ENCODE results near the gene APC. TPM values are rescaled to one million over a fixed set of nuclear protein-coding genes. Genes with fewer than 3 reads are reported as not detected.
A peak's percentile ranks its signal among the peaks of the same experiment; 100 is the strongest.
"Not testable (repeated sequence)": the region's sequence is repeated elsewhere in the genome, so short reads cannot be mapped to it uniquely, and the experiment has no call there.

APC gene
- total RNA-seq, 1 donor from 2014 or later, result 423 TPM

DNA sequence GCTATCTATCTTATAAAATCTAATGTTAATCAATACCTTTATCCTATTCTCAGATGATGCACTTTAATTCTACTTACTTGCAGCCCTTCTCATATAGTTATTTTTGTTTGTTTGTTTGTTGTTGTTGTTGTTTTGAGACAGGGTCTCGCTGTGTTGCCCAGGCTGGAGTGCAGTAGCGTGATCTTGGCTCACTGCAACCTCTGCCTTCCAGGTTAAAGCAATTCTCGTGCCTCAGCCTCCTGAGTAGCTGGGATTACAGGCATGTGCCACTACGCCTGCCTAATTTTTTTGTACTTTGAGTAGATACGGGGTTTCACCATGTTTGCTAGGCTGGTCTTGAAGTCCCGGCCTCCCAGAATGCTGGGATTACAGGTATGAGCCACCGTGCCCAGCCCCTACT is 20.8 kb upstream of the APC start:
- not testable (repeated sequence) for DNase-seq

DNA sequence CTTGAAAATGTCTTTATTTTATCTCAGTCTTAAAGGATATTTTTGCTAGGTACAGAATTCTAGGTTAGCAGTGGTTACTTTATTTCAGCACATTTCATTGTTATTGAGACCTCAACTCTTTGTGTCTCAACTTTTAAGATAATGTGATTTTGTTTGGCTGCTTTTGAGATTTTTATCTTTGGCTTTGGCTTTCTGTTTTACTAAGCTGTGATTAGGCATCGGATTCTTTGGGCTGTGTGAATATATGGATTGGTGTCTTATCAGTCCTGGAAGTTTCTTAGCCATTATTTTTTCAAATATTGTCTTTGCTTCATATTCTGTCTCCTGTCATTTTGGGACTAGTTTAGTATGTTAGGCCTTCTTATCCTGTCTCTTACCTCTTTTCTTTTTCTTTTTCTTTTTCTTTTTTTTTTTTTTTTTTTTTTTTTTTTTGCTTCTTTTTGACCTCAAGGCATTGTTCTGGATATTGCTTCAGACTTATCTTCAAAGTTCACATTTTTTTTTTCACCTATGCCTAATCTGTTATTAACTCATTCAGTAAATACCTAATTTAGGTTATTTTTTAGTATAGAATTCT is 20.1 kb upstream of the APC start:
- no peak for DNase-seq

DNA sequence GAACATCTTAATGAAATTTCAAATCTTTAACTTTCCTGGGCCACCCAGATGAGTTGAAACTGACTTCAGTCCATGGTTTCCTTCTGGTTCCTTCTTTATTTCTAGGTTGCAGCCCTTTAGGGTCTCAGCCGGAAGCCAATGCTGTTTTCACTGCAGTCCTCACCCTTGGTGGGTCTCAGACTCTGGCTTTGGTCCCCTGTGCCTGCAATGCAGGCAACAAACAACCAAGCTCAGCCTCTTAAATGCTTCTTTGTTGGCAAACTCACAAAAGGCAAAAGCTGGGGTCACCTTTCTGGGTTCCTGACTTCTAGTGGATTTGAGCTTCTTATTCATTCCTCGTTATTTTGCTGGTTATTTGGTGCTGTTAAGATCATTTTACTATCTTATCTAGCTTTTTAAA is 19.3 kb upstream of the APC start:
- DNase-seq, result no peak

DNA sequence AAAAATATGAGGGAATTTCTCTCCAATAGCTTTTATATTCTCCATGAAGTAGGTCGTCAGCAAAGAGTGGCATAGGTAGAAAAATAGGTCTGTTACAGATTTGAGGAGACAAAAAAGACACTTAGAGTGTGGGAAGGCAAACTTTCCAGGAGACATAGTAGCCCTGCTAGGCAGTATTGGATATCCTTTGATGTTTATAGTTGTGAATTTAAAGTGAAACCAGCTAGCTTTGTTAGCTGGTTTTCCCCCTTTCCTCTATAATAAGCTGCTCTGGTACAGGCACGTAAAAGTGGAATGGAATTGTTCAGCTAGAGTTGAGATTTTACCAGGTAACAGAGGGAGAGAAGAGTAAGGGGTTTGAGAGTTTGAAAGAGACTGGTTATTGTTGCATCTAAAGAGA is 17.1 kb upstream of the APC start:
- no peak for DNase-seq

DNA sequence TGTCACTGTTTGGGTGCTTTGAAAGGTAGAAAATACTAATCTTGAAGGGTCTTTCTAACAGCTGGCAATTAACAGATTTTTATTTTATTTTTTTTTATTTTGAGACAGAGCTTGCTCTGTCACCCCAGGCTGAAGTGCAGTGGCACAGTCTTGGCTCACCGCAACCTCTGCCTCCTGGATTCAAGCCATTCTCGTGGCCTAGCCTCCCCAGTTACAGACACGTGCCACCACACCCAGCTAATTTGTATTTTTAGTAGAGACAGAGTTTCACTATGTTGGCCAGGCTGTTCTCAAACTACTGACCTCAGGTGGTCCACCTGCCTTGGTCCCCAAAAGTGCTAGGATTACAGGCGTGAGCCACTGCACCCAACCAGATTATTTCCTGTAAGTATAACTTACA is 12.8 kb upstream of the APC start:
- no peak for DNase-seq

DNA sequence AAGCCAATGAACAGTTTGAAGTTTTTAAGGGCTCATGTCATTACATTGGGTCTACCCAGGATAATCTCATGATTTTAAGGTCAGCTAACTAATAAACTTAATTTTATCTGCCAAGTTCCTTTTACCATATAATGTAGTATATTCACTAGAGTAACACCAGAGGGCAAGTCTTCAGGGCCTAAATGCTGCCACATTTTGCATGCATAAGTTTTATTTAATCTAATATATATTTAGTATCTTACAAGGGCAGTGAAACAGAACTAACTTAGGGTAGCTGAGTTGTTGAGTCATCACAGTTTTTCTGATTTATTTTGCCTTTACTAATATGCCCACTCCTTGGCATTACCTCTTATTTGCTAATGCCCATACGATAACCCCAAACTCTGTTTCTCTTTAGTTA is 8.1 kb upstream of the APC start:
- DNase-seq, result no peak

DNA sequence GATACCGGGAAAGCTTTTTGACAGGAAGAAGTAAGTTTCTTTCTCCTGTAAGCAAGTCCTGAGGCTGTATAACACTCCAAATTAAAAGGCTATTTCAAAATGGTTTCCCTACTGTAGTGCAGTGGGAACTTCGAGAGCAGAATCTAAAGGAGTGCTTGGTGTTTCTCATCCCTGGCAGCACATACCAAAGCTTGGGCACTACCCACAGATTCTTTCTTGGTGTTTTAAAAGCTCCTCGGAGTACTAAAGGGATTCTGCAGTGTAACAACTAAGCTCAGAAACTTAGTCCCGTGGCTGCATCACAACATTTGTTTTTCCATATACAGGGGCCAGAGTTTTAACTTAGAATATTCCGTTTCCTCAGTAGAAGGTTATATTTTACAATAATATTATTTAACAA is 5.6 kb upstream of the APC start:
- no peak for DNase-seq

DNA sequence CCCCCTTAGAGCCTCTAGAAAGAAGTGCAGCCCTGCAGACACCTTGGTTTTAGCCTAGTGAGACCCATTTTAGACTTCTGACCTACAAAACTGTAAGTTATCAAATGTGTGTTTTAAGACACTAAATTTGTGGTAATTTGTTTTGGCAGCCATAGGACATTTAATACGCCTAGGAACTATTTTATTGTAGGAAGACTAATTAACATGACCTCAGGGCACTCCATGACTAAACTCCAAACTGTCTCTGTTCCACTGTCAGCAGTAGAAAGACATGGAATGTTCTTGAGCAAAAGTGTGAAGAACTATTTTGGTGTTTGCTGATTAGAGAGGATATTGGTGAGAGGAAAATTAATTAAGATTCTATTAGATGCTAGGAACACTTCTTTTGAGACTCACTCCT is 4.1 kb upstream of the APC start:
- DNase-seq, result no peak

DNA sequence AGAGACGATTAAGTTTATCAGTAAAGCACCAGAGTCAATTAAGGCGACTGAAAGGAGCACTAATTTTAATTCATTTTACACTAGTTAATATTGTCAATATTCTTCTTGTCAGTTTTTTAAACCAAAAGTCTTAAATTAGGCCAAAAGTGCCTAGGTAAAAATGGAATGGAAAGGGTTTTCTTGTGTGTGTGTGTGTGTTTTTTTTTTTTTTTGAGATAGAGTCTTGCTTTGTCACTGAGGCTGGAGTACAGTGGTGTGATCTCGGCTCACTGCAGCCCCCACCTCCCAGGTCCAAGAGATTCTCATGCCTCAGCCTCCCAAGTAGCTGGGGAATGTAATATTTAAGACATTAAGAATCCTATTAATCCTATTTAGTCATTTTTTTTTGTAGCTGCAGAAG is 3.1 kb upstream of the APC start:
- no peak for DNase-seq

DNA sequence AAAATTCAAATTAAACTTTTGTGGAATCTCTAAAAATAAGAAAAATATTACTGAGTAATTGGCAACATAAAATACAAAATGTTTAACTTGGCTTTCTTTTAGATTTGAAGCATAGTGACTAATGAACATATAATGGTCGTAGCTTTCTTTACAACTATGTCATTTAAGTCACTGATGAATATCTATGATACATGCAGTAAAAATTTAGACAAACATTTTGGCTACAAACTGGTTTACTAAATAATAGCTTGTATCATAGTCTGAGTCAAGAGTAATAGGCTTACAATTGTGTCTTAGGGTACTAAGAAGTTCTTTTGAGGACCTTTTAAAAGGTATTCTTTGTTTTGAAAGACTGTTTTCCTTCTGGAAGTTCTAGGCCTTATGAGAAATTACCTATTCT is 2.0 kb upstream of the APC start:
- DNase-seq, result no peak

DNA sequence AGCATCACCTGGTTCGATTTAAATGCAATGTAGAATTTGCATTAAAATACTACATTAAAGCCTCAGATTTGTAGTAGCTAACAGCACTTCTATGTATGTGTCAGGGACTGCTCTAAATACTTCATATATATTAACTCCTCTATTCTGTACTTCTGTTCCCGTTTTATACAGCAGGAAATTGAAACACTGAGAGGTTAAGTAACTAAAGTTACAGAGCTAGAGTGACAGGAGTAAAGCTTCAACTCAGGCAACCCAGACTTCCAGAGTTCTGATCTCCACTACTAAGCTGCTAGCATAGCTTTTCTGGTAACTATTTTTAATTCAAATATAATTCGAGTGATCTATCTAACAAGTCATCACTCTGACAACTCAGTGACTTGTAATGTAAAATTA is 619 bp upstream of the APC start:
- no peak for DNase-seq

DNA sequence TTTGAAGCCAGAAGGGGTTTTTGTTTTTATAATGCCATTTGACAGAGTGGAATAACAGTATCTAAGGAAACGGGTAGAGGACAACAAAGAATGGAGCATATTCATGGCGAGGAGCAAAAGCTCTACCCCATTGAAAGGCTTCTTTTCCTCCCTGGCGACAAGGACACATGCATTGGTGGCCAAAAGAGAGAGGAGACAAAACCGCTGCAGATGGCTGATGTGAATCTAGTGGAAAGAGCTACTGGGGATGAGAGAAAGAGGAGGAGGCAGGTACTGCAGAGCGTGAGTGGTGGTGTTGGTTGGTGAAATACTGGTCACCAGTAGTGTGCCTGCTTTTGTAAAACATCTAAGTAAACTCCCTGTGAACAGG is 491 bp downstream of the APC start:
- peak; percentile 55 for DNase-seq

DNA sequence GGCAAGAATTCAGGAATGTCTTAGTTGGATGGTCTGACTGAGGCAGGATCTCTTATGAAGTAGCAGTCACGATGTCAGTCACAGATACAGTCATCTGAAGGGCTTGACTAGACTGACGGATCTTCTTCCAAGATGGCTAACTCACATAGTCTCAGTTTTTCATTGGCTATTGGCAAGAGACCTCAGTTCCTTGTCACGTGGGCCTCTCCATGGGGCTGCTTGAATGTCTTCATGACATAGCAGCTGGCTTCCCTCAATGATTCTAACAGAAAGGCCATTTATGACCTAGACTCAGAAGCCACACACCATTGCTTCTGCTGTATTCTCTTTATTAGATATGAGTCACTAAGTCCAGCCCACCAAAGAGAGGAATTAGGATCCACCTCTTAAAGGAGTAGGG is 4.7 kb downstream of the APC start:
- peak; percentile 24 for DNase-seq

DNA sequence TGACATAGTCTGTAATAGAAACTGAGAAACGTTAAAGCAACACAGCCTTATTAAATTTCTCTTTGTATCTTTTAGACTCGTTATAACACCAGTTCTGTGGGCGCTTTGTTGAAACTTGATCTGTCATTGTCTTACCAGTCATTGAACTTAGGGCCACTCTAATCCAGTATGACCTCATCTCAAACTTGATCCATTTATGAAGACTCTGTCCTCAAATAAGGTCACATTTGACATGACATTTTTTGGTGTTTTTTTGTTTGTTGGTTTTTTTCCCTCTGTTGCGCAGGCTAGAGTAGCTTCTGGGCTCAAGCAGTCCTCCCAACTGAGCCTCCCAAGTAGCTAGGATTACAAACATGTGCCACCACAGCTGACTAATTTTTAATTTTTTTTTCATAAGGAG is 5.9 kb downstream of the APC start:
- DNase-seq, result no peak

DNA sequence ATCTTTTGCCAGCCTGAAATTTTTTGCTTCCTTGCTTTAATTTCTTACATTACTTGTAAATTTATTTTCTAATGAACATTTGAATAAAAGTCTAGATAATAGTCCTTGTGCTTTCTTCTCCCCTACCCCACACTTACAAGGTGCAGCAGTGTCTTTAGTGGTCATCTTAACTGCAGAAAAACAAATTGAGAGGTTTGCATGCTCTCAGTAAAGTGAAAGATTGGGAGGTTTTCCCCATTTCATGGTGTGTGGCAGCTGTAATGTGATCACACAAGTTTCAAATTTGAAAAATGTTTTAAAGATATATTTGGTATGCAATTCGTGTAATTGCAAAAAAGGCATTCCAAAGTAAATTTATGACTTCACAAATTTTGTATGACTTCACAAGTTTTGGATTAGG is 14.7 kb downstream of the APC start:
- no peak for DNase-seq

DNA sequence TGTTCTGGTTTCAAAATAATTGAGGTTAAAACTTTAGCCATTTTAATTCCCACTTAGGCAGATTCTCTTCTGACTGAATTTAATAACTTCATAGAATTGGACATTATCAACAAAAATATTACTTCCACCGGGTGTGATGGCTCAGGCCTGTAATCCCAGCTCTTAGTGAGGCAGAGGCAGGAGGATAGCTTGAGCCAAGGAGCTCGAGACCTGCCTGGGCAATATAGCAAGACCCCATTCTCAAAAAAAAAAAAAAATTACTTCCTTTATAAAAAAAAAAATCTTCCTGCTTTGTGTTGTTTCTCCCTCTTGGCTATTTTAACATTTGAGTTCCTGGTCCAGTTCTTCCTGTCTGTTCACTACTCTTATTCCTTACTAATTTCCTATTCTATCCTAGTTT is 18.0 kb downstream of the APC start:
- DNase-seq, result no peak

DNA sequence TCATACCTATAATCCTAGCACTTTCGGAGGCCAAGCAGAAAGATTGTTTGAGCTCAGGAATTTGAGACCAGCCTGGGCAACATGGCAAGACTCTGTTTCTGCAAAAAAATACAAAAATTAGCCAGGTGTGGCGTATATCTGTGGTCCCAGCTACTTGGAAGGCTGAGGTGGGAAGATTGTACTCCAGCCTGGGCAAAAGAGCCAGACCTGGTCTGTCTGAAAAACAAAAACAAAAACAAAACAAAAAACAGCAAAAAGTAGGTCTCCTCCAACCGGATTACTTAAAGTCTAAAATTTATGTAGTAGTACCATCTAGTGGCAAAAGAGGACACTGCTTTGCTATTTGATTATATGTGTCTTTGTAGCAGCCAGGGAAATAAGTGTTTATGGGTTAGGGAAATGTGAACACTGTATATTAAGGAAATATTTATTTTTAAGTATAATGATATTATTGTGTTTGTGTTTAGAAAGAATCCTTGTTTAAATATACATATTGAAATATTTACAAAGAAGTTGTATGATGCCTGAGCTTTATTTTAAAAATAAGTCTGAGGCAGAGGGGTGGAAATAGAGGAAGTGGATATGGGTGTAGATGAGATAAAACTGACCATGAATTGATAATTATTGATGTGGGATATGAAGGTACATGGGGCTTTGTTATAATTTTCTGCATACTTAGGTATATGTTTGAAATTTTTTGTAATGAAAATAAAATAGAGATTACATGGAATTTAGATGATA is 20.0 kb downstream of the APC start:
- DNase-seq, result no peak

DNA sequence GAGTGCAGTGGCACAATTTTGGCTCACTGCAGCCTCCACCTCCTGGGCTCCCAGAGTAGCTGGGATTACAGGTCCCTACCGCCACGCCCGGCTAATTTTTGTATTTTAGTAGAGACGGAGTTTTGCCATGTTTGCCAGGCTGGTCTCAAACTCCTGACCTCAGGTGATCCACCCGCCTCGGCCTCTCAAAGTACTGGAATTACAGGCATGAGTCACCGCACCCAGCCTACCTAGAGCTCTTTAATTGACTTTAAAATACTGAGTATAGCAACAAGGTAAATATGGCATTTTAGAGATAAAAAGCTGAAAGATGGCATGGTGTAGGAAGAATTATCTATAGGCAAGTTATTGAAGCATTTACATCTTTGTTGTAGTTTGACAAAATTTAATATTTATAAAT is 21.0 kb downstream of the APC start:
- no peak for DNase-seq

DNA sequence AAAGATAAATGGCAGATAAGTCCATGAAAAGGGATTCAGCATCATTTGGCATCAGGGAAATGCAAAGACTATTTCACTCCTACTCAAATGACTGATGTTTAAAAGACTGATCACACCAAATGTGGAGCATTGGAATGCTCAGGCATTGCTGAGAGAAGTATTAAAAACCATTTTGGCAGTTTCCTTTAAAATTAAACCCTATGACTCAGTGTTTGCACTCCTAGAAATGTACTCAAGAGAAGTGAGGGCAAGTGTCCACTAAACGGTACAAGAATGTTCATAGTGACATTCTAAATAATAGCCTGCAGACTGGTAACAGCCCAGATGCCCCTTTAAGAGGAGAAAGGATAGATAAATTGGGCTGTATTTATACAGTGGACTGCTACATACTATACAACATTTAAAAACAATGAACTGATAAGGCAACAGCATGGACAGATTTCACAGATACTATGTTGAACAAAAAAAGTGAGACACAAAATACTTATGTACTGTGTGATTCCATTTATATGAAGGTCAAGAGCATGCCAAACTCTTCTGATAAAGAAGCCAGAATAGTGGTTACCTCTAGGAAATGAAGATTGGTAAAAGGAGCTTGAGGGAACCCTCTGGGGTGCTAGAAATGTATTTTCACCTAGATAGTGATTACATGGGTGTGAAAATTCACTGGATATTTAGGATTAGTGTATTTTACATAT is 24.6 kb downstream of the APC start:
- DNase-seq, result no peak

DNA sequence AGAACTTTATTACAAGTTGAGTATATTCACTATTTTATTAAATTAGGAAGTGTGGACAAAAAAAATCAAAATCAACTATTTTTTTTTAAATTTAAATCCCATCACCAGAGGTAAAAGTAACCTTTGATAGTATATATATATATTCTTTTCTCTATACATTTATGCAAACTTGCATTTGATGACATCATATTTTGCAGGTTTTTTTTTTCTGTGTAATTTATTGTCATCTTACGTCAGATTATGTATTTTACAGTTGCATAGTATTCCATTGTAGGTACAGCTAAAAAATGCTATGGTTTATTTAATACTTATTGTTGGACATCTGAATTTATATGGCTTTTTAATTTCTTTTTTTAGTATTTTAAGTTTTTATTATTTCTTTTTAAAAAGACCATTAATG is 25.5 kb downstream of the APC start:
- no peak for DNase-seq

DNA sequence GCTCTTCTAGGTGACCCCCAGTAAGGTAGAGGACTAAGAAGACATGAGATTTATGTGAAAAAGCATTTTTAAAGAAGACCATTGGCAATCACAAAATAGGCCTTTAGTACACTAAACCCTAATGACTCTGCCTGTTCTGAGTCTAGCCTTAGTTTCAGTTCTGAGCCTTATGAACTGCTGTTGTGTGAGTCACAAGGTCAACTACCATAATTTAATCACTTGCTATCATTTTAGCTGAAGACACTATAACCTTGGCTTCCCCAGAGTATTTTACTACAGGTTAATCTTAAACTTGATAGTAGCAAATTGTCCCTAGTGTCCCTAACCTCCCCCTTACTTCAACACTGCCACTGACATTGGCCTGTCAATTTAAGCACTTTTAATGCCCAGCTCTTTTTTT is 34.4 kb downstream of the APC start:
- no peak for DNase-seq

DNA sequence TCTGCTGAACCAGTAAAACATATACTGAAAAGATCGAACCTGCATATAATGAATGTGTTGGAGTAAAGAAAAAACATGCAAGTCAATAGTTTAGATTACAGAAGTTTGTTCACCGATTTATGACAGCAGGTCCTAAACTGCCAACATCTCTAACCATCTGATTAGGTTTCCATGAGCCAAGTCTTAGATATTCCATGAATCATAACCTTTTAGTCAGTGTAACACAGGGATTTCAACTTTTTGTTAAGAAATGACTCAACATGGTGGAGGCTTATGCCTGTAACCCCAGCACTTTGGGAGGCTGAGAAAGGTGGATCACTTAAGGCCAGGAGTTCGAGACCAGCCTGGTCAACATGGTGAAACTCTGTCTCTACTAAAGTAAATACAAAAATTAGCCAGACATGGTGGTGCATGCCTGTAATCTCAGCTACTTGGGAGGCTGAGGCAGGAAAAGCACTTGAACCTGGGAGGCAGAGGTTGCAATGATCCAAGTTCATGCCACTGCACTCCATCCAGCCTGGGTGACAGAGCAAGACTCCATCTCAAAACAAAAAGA is 38.7 kb downstream of the APC start:
- DNase-seq, result no peak

DNA sequence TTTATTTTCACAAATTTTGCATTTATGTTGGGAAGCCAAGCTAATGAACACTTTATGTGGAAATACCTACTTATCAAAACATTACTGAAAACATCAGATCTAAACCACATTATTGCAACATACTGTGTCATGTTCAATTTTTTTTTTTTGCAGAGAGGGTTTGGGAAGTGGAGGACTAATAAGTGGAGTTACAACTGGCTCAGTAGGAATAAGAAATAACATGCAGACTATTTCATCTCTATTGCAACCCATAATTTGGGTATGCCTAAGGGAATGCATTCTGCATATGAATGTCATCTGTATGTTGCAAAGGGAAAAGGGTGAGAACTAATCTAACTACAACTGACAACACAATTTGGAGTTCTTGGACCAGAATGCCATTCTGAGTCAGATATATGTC is 41.8 kb downstream of the APC start:
- no peak for DNase-seq

DNA sequence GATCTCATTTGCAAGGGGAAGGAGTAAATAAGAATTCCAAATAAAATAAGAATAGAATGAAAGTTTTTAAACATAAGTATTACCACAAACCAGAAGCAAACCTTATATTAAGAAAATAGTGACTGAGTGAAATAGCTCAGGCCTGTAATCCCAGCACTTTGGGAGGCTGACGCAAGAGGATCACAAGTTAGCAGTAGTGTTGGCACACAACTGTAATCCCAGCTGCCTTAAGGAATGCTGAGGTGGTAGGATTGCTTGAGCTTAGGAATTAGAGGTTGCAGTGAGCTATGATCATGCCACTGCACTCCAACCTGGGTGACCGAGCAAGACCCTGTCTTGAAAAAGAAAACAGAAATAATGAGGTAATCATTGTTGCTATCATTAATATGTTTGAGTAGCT is 47.0 kb downstream of the APC start:
- no peak for DNase-seq

Data from occipital lobe (tissue), 2 donors.